AG04449 (cell line): Measurements from ENCODE around the gene HMG20A.

Experiments used
- CTCF ChIA-PET: fragments of 350-600 bp; formaldehyde crosslinking; extraction: SDS; loops from one replicate; lab custom pipeline; 2021; ENCODE audit warnings: antibody characterized with exemption; lab: Yijun Ruan, JAX
- POLR2A ChIA-PET: fragments of 400-600, 350-600 bp; formaldehyde crosslinking; extraction: SDS; loops from one replicate; lab custom pipeline; 2020; ENCODE audit warnings: antibody characterized with exemption, inconsistent platforms; lab: Yijun Ruan, JAX
- DNase-seq: peaks from one replicate; pipeline ENCODE4 v3.0.0-alpha.2; 2010; ENCODE audit warnings: low read depth, low spot score
- H3K4me3 ChIP-seq: 2 replicates; pipeline ENCODE4 v1.5.1; 2011; ENCODE audit warnings: low read depth, mild to moderate bottlenecking, control low read depth, low read length
- TF ChIP-seq, protein P1 (sequence below): IDR thresholded peaks from one replicate; pipeline ENCODE4 v1.5.1; 2011; ENCODE audit warnings: mild to moderate bottlenecking, moderate library complexity, low read length, control low read depth, inconsistent platforms; ENCODE audit not compliant: insufficient read depth; ENCODE audit errors: missing control alignments

HMG20A gene

DNA sequence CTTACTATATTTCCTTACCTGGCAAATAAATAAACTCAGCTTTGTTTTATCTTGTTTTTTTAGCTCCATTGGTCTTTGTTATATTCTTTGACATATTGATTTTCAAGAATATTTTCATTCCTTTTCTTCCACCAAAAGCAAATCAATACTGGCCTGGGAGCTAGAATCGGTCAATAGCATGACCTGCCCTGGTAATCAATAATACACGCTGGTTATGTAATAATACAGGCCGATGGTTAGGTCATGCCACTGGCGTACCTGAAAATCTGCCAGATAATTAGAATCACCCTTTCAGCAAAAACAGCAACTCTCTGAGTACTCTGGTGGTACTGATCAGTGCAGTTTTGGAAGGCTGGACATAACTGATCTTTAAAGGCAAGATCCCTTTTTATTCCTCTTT lies 40.7 kb upstream of the HMG20A start:
- POLR2A ChIA-PET = no interaction called here
- CTCF ChIA-PET = interaction anchor here (1.4 kb wide), 1 partner anchor 163 kb away, joined by 5 read pairs; no protein-coding TSS in a partner anchor
- DNase-seq = no peak
- no peak overlapping the region for H3K4me3 ChIP-seq
- TF ChIP-seq, protein P1, sequence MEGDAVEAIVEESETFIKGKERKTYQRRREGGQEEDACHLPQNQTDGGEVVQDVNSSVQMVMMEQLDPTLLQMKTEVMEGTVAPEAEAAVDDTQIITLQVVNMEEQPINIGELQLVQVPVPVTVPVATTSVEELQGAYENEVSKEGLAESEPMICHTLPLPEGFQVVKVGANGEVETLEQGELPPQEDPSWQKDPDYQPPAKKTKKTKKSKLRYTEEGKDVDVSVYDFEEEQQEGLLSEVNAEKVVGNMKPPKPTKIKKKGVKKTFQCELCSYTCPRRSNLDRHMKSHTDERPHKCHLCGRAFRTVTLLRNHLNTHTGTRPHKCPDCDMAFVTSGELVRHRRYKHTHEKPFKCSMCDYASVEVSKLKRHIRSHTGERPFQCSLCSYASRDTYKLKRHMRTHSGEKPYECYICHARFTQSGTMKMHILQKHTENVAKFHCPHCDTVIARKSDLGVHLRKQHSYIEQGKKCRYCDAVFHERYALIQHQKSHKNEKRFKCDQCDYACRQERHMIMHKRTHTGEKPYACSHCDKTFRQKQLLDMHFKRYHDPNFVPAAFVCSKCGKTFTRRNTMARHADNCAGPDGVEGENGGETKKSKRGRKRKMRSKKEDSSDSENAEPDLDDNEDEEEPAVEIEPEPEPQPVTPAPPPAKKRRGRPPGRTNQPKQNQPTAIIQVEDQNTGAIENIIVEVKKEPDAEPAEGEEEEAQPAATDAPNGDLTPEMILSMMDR = no peak

DNA sequence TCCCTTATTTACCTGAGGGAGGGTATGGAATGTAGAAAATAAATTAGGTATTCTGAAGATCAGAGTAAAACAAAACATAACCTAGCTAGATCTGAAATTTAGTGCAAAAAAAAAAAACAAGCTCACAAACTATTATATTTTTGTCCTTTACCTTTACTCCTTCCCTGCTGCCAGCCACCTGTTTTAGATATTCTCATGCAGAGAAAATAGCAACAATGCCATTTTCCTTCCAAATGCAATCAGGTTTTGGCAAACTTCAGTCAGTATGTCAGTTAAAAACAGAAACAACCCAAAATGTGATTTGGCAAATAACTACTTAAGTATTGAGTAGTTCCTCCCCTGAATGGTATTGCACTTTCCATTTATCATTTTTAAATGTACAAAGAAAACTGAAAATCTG lies 36.6 kb upstream of the HMG20A start:
- TF ChIP-seq, protein P1 = no peak
- CTCF ChIA-PET = interaction anchor here (1.0 to 1.4 kb wide), 2 partner anchors 16 to 276 kb away, joined by 3 to 6 read pairs; no protein-coding TSS in a partner anchor

DNA sequence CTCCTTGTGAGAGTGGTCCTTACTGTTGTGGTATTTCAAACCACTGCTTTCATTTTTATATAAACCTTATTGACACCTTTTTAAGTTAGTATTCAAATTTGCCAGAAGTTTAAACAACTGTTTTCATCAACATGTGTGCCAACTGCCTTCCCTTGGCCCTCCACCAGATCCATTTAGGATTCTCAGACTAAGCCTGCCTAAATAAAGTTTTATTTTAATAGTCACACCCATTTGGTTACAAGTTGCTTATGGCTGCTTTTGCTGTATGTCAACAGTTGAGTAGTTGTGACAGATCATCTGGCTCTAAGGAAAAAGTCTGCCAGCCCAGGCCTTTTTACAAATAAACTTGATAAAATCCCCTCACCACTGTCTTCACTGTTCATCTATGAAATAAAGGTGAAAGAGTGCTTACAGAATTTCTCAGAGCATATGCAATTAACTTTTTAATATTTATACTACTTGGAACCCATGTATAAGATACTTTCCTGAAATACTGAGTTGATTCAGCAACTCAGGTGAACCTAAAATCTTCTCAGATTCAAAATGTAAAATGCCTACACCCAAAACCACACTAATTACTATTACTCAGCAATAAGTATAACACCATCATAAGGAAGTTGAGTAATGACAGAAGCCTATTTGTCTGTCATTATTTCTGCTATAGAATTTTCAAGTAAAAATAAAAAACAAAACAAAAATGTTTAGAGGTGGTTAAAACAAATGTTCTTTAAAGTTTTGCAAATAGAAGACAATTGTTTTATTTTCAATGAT lies 35.9 kb upstream of the HMG20A start:
- POLR2A ChIA-PET = no interaction called here
- DNase-seq = no peak
- no peak overlapping the region for H3K4me3 ChIP-seq
- TF ChIP-seq, protein P1 = no peak
- CTCF ChIA-PET = interaction anchor here (1.4 to 1.8 kb wide), 2 partner anchors 17 to 159 kb away, joined by 5 to 6 read pairs; no protein-coding TSS in a partner anchor

More for the DNA sequence above, 36.6 kb upstream of the HMG20A start:
- H3K4me3 ChIP-seq = no peak overlapping the region
- POLR2A ChIA-PET = no interaction called here
- no peak for DNase-seq

DNA sequence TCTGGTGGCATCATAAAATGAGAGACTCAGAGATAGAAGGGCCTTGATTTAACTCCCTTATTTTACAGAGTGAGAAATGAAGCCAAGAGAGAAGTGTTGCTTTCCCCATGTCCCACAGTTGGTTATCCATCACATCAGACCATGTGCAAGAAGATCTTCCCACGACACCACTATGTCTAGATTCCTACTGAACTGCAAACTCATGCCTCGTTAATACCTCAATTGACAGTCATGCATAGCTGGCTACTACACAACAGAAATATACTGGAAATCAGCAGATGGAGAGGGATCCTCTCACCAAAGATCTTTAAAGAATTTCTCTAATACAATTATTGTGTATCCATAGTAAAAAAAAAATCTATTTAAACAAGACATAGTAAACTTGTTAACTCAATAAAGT lies 34.1 kb upstream of the HMG20A start:
- TF ChIP-seq, protein P1 = no peak
- ChIA-PET CTCF (interaction anchor here (1.1 to 1.8 kb wide), 2 partner anchors 17 to 157 kb away, joined by 3 to 5 read pairs; no protein-coding TSS in a partner anchor), POLR2A (no interaction called here)
- no peak overlapping the region for H3K4me3 ChIP-seq
- no peak for DNase-seq

DNA sequence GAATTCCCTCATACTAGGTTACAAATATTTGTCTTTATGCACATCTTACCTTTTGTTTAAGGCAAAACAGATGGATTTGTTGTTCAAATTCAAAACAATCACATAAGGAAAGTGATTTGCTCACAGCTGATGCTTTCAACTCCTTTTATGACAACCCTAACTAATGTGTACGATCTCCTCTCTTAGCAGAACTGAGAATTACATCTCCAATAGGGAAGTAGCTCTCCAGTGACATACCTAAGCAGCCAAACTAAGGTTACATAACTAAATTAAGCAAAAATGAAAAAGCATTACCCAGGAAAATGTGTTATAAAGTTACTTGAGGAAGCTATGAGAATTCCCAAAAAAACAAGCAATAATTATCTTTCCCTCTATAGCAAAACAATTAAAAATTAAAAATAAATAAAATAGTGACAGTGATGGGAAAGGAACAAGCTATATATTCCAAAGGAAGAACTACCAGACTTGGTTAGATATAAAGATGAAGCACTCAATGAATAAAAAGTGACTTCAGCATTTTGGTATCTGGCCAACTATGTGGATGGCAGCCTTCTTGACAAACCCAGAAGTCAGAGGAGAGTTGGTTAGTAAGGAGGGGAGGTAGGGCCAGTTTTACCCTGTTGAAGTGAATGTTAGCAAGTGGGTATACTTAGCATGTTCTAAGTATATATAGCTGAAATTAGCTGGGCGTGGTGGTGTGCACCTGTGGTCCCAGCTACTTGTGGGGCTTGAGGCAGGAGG lies 33.2 kb upstream of the HMG20A start:
- DNase-seq = no peak
- TF ChIP-seq, protein P1 = no peak
- no peak overlapping the region for H3K4me3 ChIP-seq
- CTCF ChIA-PET = no interaction called here
- POLR2A ChIA-PET = no interaction called here

DNA sequence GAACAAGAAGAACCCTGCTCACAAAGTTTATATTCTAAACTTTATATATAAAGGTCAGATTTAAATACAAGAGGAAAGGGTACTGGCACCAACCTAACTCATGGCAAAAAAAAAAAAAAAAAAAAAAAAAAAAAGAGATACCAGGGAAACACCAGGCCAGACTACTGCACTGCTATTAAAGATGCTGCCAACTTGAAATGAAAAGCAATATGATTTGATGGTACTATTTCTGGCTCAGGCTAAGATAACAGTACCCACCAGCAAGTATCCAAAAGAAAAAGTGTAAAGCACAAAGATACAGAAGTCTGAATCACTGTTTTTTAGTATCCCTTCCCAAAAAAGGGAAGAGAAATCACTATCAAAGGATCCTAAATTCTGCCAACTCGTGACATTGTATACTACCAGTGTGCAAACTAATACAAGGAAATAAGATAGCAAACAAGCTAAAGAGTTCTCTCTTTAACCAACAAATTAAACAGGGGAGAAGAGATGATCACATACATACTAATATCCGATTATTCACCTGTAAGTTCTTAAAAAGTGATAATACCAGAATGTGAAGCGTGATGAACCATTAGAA lies 29.2 kb upstream of the HMG20A start:
- DNase-seq = no peak
- CTCF ChIA-PET = no interaction called here
- POLR2A ChIA-PET = no interaction called here
- H3K4me3 ChIP-seq = no peak overlapping the region
- TF ChIP-seq, protein P1 = no peak
